Thoracic aorta (tissue), 2 donors: ENCODE results near the gene IL7R. TPM values are rescaled to one million over a fixed set of nuclear protein-coding genes. Genes with fewer than 3 reads are reported as not detected.
"Not testable (repeated sequence)": the region's sequence is repeated elsewhere in the genome, so short reads cannot be mapped to it uniquely, and the experiment has no call there.

Source experiments
- ATAC-seq: fragments of 150-250 bp; one replicate; pipeline ENCODE4 v1.8.0; 2017; ENCODE audit warnings: low read depth; ENCODE audit not compliant: insufficient number of reproducible peaks, low FRiP score
- DNase-seq: peaks from one replicate; pipeline ENCODE4 v3.0.0-alpha.2; 2020; ENCODE audit warnings: low spot score
- H3K27ac ChIP-seq, 2 donors: fragments of 200-600 bp; sonication (generic); 1 replicate in 1 of 2; 2 replicates in 1 of 2; pipeline ENCODE4 v1.5.1; 2016; ENCODE audit warnings: mild to moderate bottlenecking in 2 of 2, moderate library complexity in 2 of 2
- H3K27me3 ChIP-seq: fragments of 200-600 bp; sonication (generic); replicated peaks from 2 replicates; pipeline ENCODE4 v1.6.0; 2016; ENCODE audit warnings: mild to moderate bottlenecking; ENCODE audit not compliant: insufficient read depth
- H3K36me3 ChIP-seq: fragments of 200-600 bp; sonication (generic); one replicate; pipeline ENCODE4 v1.5.1; 2016
- H3K4me1 ChIP-seq, 2 donors: fragments of 200-600 bp; sonication (generic); 1 replicate in 1 of 2; 2 replicates in 1 of 2; pipeline versions ENCODE4 v1.5.1 to v1.6.0; 2016; ENCODE audit warnings: low read depth in 2 of 2, mild to moderate bottlenecking in 1 of 2; ENCODE audit not compliant: control insufficient read depth in 1 of 2
- H3K4me3 ChIP-seq: fragments of 200-600 bp; sonication (generic); 2 replicates; pipeline ENCODE4 v1.5.1; 2016; ENCODE audit warnings: mild to moderate bottlenecking
- H3K9me3 ChIP-seq: fragments of 200-600 bp; sonication (generic); 2 replicates; pipeline ENCODE4 v1.5.1; 2016
- CTCF ChIP-seq: fragments of 200-600 bp; sonication (generic); IDR thresholded peaks from one replicate; pipeline ENCODE4 v1.5.1; 2019; ENCODE audit warnings: antibody characterized with exemption
- total RNA-seq, 2 donors: library from RNA; depleted of rRNA; stranded (reverse); fragments of >200 nt; gene quantifications; one replicate each; pipeline versions ENCODE4 v1.1.0 to v1.2.3, GENCODE V29; 2016

IL7R gene
- total RNA-seq, 2 donors from 2014 or later: 12.7 to 20.5 TPM

- ATAC-seq (no peak), DNase-seq (no peak)
- Histone ChIP-seq H3K4me3 (no peak overlapping the region), H3K4me1 (no peaks in the 10 kb centered on the region), H3K27ac (no peak overlapping the region), H3K27me3 (no peaks in the 10 kb centered on the region), H3K9me3 (no peaks in the 10 kb centered on the region), H3K36me3 (no peaks in the 10 kb centered on the region)
- TF ChIP-seq CTCF: no peak
These were observed 30.8 kb downstream of the IL7R start for GRCh38 chr5:35887321-35888100.

GRCh38 chr5:35890021-35891020 lies 33.6 kb downstream of the IL7R start:
- no peak for TF ChIP-seq CTCF
- DNase-seq: no peak
- no peaks in the 10 kb centered on the region for H3K9me3 ChIP-seq
- no peaks in the 10 kb centered on the region for H3K4me1 ChIP-seq
- no peak overlapping the region for H3K4me3 ChIP-seq
- H3K36me3 ChIP-seq: no peaks in the 10 kb centered on the region
- H3K27me3 ChIP-seq: no peaks in the 10 kb centered on the region
- no peak for ATAC-seq
- H3K27ac ChIP-seq: no peak overlapping the region

GRCh38 chr5:35892799-35893198 lies 36.1 kb downstream of the IL7R start:
- not testable (repeated sequence) for DNase-seq

GRCh38 chr5:35894131-35894530 lies 37.4 kb downstream of the IL7R start:
- DNase-seq (no peak), ATAC-seq (no peak)
- Histone ChIP-seq H3K4me3 (no peak overlapping the region), H3K4me1 (no peaks in the 10 kb centered on the region), H3K36me3 (no peaks in the 10 kb centered on the region), H3K27ac (no peak overlapping the region), H3K27me3 (no peaks in the 10 kb centered on the region), H3K9me3 (no peaks in the 10 kb centered on the region)
- TF ChIP-seq CTCF: no peak

More at GRCh38 chr5:35892799-35893198, 36.1 kb downstream of the IL7R start:
- not testable (repeated sequence) for H3K27ac ChIP-seq, H3K36me3 ChIP-seq, H3K9me3 ChIP-seq, H3K4me3 ChIP-seq, ATAC-seq, H3K27me3 ChIP-seq, H3K4me1 ChIP-seq

- H3K27me3 ChIP-seq: no peaks in the 10 kb centered on the region
- H3K36me3 ChIP-seq: no peaks in the 10 kb centered on the region
- no peaks in the 10 kb centered on the region for H3K9me3 ChIP-seq
- ATAC-seq: no peak
- no peaks in the 10 kb centered on the region for H3K4me1 ChIP-seq
- TF ChIP-seq CTCF: no peak
- no peak overlapping the region for H3K4me3 ChIP-seq
- no peak overlapping the region for H3K27ac ChIP-seq
- no peak for DNase-seq
These were observed 42.4 kb downstream of the IL7R start for GRCh38 chr5:35898952-35899660.
